NCI-H510A (cell line): ENCODE results near the gene VTI1A.

Experiments used
- DNase-seq: peaks from one replicate; lab custom pipeline; 2025; lab: John Stamatoyannopoulos, UW

The VTI1A gene

GRCh38 chr10:112679392-112679791, 232.4 kb downstream of the VTI1A start:
- DNase-seq = no peak

- DNase-seq = no peak
These were observed 233.6 kb downstream of the VTI1A start for GRCh38 chr10:112680586-112680985.

DNA sequence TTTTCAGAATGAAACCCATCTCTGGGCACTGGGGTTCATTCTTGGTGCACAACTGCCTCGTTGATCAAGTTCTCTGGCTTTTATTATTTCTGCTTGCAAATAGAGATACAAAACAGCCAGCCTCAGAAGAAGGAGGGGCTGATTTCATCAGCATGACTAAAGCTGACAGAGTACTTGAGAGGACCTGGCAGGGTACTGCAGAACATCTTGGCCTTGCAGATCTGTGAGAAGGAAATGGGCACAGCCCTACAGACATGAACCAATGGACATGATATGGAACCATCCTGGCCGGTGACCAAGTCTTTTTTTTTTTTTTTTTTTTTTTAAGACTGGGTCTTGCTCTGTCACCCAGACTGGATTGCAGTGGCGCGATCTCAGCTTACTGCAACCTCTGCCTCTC, 240.6 kb downstream of the VTI1A start:
- no peak for DNase-seq

DNA sequence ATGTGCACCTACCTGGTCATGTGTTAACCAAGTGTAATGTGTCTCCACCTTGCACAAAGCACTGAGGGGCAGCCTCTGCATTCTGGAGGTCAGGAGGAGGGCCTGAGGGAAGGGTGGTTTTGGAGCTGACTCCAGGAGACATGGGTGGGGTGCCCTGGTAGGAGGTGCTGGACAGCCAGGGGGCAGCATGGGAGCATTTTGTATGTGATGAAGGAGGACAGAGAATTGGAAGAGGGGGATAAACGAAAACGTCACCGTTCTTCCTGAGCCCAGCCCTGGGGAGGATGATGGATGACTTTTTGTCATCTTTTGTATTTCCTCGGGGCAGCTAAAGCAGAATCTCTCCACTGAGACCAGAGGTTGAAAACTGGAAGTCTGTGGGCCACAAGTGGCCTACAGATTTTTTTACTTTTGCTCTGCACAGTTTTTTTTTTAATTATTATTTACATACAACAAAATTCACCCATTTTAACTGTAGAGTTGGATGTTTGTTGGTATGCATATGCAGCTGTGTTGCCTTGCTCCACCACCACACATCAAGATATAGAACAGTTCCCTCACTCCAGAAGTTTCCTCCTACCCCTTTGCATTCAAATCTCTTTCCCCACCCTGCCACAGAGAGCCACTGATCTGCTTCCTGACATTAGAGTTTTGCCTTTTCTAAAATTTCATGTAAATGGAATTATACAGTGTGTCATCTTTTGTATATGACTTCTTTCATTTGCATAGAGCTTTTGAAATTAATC, 242.5 kb downstream of the VTI1A start:
- DNase-seq = no peak

DNA sequence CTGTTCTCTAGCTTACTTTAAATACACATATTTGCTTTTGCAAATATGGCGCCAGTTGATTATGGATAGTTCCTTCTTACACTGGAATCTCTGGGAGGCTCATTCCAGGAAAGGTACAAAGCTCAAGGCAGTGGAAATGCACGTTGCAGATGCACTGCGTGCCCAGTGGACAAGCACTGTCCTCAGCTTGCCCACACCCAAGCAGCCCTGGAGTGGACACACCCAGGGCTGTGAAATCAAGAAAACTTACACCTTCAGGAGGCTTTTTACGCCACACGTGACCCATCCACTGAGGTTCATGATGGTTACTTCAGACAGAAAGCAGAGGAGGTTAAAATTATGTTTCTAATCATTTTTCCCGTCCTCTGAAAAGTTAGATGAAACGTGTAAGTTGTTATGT, 248.5 kb downstream of the VTI1A start:
- no peak for DNase-seq

- no peak for DNase-seq
These were observed 249.6 kb downstream of the VTI1A start for GRCh38 chr10:112696592-112696991.

DNA sequence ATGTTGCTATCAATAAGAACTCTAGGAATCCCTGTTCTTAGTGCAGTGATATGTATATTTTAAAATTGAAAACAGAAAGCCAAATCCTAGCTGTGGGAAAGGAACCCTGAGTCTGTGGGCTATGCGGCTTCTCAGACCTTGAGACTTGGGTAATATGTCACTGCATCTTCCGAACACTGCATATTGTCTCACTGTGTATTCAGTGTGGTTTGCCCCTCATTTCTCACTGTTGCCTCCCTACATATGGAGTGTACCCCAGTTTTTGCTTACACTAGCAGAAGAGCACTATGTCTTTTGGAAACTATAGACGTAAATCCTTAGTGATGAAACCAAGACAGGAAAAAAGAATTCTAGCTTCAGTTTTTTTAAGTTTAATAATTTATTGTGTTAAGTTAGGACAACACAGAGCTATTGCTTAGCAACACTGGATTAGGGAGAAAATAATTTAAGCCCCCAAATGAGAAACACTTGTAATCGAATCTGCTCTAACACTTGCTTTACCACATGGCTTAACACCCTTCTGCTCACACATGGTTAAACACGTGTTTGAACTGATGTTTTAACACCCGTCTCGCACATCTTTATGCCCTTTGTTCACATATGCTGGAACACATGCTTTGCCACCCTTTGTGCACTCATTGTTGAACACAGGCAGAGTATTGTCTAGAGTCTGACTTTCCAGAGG, 251.3 kb downstream of the VTI1A start:
- no peak for DNase-seq

GRCh38 chr10:112698818-112699164, 251.8 kb downstream of the VTI1A start:
- DNase-seq = no peak

GRCh38 chr10:112700215-112700671, 253.2 kb downstream of the VTI1A start:
- no peak for DNase-seq

- DNase-seq = no peak
These were observed 254.3 kb downstream of the VTI1A start for GRCh38 chr10:112701211-112701877.

- no peak for DNase-seq
These were observed 254.9 kb downstream of the VTI1A start for GRCh38 chr10:112701878-112702255.

GRCh38 chr10:112706577-112706976, 259.6 kb downstream of the VTI1A start:
- no peak for DNase-seq

DNA sequence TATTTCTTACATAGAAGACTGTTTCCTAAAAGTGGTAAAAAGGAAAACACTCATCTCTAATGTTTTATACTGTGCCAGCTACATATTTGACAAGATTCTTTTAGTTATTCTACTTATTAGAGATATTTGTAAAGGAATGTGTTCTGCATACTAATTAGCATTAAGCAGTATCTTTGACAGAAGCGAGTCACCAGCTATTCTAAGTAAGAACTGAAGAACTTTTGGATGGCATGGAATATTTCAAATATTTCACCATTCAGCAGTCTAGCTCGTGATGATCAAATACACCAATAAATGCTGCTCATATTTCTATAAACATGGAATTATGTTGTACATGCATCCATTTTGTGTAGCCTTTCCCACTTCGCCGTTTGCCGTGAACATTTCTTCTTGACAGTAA, 261.4 kb downstream of the VTI1A start:
- DNase-seq = no peak

- no peak for DNase-seq
These were observed 263.5 kb downstream of the VTI1A start for GRCh38 chr10:112710528-112710927.

DNA sequence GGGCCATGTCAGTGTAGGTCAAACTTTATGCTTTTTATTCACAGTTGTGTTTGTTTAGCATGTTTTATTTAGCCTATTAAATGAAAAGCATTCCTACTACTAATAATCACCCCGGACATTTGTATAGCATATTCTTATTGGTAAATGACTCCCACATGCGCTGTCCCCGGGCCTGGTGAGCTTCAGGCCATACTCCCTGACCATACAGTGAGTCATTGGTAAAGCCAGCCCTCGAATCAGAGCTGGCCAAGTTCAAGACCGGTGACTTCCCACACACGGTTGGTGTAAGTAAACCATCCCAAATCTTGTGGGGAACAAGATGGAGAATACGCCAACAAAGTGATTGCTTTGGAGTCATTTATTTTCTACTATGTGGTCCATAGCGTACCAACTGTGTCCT, 264.4 kb downstream of the VTI1A start:
- DNase-seq = no peak

DNA sequence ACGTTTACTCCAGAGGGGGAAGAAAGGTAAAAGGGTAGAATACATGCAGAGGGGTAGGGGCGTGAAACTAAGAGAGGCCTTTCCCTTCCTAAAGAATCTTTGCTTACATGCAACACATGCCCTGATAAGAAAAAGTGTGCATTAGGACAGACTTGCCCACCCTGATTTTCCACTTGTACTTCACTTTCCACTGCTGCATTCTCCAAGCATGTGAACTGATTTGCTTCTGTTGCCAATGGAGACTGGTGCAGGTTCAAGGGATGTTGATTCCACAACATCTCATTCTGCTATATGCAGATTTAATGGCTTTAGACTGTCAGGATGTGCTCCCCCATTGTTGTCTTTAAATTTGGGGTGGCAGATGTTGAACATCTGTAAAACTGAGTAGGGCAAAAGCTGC, 265.5 kb downstream of the VTI1A start:
- no peak for DNase-seq

DNA sequence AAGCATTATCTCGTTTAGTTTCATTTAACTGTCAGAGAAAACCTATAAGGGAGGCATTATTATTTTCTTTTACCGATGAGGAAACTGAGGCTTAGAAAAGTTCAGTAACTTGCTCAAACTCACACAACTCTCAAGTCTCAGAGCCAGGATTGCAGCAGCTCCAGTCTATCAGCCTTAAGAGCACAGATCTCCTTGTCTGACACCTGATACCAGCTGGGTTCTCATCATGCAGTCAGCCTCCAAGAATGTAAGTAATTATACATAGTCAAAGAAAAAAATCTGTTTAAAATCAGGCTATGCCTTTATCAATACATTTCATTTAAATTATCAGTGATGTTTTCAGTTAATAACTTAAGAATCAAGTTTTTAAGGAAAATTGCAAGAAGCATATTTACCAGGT, 266.4 kb downstream of the VTI1A start:
- no peak for DNase-seq

DNA sequence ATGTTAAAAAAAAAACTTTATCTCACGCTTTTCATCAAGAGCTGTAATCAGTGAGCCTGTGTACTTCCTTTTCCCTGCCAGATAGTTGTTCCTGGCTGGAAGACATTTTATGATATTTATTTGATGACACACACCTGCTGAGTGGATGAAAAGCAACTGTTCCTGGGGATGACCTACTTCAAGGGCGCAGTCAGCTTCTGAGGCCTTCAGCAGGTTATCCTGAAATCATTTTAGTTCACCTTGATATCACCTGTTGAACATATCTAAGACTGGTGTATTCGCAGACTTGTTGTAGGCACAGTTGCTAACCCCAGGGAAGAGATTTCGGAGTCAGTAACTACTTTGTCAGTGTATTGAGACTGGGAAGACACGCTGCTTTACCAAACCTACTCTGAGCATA, 268.6 kb downstream of the VTI1A start:
- no peak for DNase-seq

- no peak for DNase-seq
These were observed 269.1 kb downstream of the VTI1A start for GRCh38 chr10:112716076-112716475.

DNA sequence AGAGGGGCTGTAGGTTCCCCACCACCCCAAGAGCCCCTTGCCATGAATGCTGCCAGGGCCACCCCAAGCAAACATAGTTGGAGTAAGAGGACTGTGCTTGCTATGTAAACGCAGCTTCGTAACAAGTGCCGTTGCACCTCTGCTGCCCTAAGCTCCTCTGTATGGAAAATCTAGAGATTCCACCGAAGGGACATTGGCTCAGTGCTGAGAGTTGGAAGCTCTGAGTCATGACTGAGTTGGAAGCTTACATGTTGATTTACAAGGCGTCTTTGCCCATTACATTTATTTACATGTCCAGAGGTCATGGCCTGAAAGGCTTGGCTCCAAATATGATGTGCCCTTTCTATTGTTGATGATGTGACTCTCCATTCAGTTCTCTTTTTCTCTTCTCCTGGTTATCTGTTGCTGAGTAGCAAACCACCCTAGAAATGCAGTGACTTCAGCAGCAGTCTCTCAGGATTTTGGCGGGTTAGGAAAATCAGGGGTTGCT, 270.0 kb downstream of the VTI1A start:
- no peak for DNase-seq

DNA sequence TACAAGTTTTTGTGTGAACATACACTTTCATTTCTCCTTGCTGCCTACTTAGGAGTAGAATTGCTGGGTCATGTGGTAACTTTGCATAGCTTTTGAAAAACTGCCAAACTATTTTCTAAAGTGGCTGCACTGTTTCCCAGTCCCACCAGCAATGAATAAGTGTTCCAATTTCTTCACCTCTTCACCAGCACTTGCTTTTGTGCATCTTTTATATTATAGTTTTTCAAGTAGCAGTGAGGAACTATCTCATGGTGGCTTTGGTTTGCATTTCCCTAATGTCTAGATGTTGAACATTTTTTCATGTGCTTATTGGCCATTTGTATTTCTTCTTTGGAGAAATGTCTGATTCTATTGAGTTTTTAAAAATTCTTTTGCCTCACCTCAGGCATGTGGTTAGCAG, 273.2 kb downstream of the VTI1A start:
- no peak for DNase-seq

DNA sequence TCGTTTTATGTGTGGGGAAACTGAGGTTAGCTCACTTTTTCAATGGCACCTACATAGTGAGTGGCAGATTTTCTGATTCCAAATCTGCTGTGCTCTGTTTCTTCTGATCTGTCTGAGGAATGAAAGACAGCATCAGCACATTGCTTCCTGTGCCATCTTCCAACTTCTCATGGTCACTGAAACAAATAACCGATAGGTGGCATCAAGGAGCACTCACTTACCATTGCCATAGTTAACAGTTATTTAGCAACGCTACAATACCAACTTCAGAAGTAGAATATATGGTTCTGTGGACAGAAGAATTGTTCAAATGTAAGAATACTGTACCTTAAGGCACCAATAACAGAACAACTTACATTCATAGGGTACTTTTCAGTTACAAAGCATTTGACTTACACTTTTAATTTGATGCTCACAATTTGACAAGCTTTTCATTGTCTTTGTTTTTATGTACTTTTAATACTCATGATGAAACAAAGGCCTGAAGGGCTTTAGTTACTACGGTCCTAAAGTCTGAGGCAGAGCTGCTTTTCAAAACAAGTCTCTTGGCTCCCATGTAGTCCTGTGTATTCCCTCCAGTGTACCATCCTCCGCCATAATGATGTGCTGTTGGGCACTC, 274.2 kb downstream of the VTI1A start:
- DNase-seq = no peak

DNA sequence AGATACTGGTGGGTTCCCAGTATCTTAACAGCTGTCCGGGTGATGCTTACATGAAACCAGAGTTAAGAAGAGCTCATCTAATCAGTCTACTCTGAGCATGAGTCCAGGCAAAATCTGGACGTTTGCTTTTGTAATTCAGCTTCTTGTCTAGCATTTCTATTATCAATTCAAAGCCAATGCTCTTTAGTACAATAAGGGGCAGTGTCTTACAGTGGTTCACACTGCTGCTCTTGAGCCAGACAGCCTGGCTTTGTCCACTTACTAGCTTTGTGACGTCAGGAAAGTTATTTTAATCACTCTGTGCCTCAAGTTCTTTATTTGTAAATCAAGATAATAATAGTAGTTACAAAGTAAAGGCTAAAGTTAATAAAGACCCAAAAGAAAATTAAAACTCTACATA, 275.7 kb downstream of the VTI1A start:
- no peak for DNase-seq
